Ovary (tissue), 9 donors: Measurements from ENCODE around the gene RPN2. TPM values are rescaled to one million over a fixed set of nuclear protein-coding genes. Genes with fewer than 3 reads are reported as not detected.

Source experiments
- DNase-seq, 5 donors: peaks; one replicate each; pipeline ENCODE4 v3.0.0-alpha.2; 2019 to 2020
- H3K27ac ChIP-seq, 2 donors: fragments of 200-600 bp; one replicate each; pipeline versions ENCODE4 v1.5.1 to v1.8.0; 2019 to 2022
- H3K27me3 ChIP-seq: fragments of 200-600 bp; one replicate; pipeline ENCODE4 v1.8.0; 2022
- H3K36me3 ChIP-seq: fragments of 200-600 bp; sonication (generic); one replicate; pipeline ENCODE4 v1.5.1; 2019
- H3K4me1 ChIP-seq: one replicate; pipeline ENCODE4 v1.8.1; 2013; ENCODE audit warnings: mild to moderate bottlenecking, moderate library complexity; ENCODE audit not compliant: insufficient read depth
- H3K4me3 ChIP-seq: fragments of 200-600 bp; sonication (generic); one replicate; pipeline ENCODE4 v1.5.1; 2017
- H3K9me3 ChIP-seq, 2 donors: fragments of 200-600 bp in 1 of 2; sonication (generic) in 1 of 2; one replicate each; pipeline versions ENCODE4 v1.5.1 to v1.8.1; 2013 to 2019; ENCODE audit warnings: mild to moderate bottlenecking in 1 of 2, moderate library complexity in 1 of 2
- EP300 ChIP-seq: sonication (generic); formaldehyde crosslinking; IDR thresholded peaks from one replicate; pipeline ENCODE4 v1.6.1; 2017; ENCODE audit warnings: antibody characterized with exemption
- POLR2A ChIP-seq: fragments of 450-650 bp; IDR thresholded peaks from one replicate; pipeline ENCODE4 v1.6.1; 2017; ENCODE audit warnings: antibody characterized with exemption, mild to moderate bottlenecking, moderate library complexity
- WGBS, 3 donors: extraction: QIAGEN DNeasy Blood & Tissue Kit in 1 of 3; methylation state at CpG; one replicate each; pipeline versions ENCODE4 v1.1.5 to v1.1.7; 2013 to 2017; 5-methylcytosine and 5-hydroxymethylcytosine counted together
- intact Hi-C, 4 donors: fragments of 100-400 bp; cut with DNase I; formaldehyde crosslinking; loops; one replicate each; pipeline versions ENCODE4 v1.11.0 to v1.15.1; 2022 to 2023
- polyA plus RNA-seq, 2 donors: library from polyadenylated mRNA; stranded (reverse); fragments of 200-250 nt in 1 of 2; fragments of 350-450 nt in 1 of 2; fragmentation: Illumina TruSeq in 1 of 2; extraction: RNeasy Lipid Tissue Mini Kit (QIAGEN cat#74804) in 1 of 2; gene quantifications; one replicate each; pipeline ENCODE4 v1.2.3, GENCODE V29; 2013 to 2014
- total RNA-seq, 7 donors: library from RNA; depleted of rRNA in 2 of 7; stranded (reverse); fragments of >200 nt in 2 of 7; fragmentation: NEBNext Ultra II Directional in 3 of 7; extraction: Animal tissue kit (Norgen Biotek cat#: 25700) in 3 of 7; gene quantifications; one replicate each; pipeline versions ENCODE4 v1.1.0 to v1.2.4, GENCODE V29; 2016 to 2023
- TF ChIP-seq, protein P1 (sequence below), 3 donors: fragments of 450-650 bp in 2 of 3; fragments of 200-600 bp in 1 of 3; IDR thresholded peaks; one replicate each; pipeline versions ENCODE4 v1.5.1 to v1.8.0; 2016 to 2022; ENCODE audit warnings: antibody characterized with exemption in 3 of 3, mild to moderate bottlenecking in 1 of 3
- donor health status: DM: no; HTN: no; CAD: no; lungs with moderate emphysema.
- donor health status: DM: no; HTN: no; CAD: no.
- donor health status: Bipolar disorder and iron deficiency.
- donor health status: DM: yes; HTN: yes; CAD: no.
- donor health status: DM: no; HTN: no; CAD: no.
- donor health status: DM: yes; HTN: yes; CAD: no.

RPN2 gene
- total and polyA plus RNA-seq, 9 donors: 58.3 to 213 (median 102) TPM

DNA sequence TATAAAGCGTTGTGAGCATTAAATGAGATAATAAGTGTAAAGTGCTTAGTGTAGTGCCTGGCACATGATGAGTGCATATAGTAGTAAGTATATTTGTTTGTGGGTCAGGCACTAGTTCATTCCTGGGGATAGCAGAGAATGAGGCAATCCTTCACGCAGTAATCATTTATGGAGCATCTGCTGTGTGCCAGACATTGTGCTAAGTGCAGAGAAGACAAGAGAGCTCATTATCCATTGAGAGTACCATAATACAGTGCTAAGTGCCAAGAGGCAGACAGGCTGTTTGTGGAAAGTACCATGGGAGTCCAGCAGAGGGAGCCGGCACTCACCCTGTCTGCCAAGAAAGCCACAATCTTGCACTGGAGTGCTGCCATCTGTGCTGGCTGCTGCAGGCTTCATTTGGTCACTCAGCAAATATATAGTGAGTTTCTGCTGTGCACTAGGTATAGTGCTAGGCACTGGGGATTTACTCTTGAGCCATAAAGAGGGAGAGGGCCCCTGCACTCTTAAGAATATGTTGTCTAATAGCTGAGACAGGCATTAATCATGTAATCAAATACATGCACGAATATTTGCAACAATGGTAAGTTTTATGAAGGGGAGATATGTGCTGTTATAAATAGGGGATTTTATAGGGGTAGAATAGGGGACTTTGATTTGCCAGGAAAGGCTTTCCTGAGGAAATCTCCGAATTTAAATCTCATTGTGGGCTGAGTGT lies 13.2 kb downstream of the RPN2 start:
- intact Hi-C loops: loop anchor here in 2 of 4 donors (5.0 to 10.0 kb wide), 2 partner anchors 193 to 205 kb away; no protein-coding TSS in a partner anchor
- H3K4me3 ChIP-seq: no peak overlapping the region
- H3K4me1 ChIP-seq: peaks cover 1% of the 10 kb centered on the region
- DNase-seq: peak; percentile 84 to 92 (median 90)
- 29 to 33% (median 33%) methylated on average over 5 of the region's 5 CpGs for WGBS, 3 donors
- H3K27me3 ChIP-seq: no peaks in the 10 kb centered on the region
- TF ChIP-seq, protein P1, sequence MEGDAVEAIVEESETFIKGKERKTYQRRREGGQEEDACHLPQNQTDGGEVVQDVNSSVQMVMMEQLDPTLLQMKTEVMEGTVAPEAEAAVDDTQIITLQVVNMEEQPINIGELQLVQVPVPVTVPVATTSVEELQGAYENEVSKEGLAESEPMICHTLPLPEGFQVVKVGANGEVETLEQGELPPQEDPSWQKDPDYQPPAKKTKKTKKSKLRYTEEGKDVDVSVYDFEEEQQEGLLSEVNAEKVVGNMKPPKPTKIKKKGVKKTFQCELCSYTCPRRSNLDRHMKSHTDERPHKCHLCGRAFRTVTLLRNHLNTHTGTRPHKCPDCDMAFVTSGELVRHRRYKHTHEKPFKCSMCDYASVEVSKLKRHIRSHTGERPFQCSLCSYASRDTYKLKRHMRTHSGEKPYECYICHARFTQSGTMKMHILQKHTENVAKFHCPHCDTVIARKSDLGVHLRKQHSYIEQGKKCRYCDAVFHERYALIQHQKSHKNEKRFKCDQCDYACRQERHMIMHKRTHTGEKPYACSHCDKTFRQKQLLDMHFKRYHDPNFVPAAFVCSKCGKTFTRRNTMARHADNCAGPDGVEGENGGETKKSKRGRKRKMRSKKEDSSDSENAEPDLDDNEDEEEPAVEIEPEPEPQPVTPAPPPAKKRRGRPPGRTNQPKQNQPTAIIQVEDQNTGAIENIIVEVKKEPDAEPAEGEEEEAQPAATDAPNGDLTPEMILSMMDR (IDR thresholded peaks at IDR 0.05): peak; percentile 79 to 90 (median 84)
- TF ChIP-seq POLR2A (no peak), EP300 (no peak)
- H3K9me3 ChIP-seq: no peaks in the 10 kb centered on the region
- no peak overlapping the region for H3K27ac ChIP-seq
- no peaks in the 10 kb centered on the region for H3K36me3 ChIP-seq

DNA sequence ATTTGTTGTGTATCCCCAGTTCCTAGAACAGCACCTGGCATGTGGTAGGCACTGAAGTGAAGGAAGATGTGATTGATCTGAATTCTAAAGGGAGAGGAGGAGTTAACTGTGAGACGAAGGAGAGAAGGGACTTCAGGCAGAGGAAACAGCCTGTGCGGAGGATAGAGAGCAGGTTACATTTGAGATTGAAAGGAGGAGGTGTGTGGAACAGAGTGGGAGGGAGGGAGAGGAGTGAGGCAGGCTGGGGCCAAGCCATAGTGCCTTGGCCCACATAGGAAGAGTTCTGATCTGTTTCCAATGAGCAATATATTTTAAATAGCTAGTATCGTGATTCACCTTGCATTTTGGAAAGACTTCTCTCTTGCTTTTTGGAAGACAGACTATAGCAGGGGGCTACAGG lies 14.1 kb downstream of the RPN2 start:
- Histone ChIP-seq H3K27me3 (no peaks in the 10 kb centered on the region), H3K9me3 (no peaks in the 10 kb centered on the region), H3K4me1 (peaks cover 1% of the 10 kb centered on the region), H3K36me3 (no peaks in the 10 kb centered on the region), H3K4me3 (no peak overlapping the region), H3K27ac (no peak overlapping the region)
- WGBS, 3 donors: 84 to 90% (median 87%) methylated on average over 3 of the region's 3 CpGs
- TF ChIP-seq, protein P1 (IDR thresholded peaks at IDR 0.05): no peak
- TF ChIP-seq EP300 (no peak), POLR2A (no peak)
- no peak for DNase-seq
- intact Hi-C loops: loop anchor here in 2 of 4 donors (5.0 to 10.0 kb wide), 2 partner anchors 192 to 204 kb away; no protein-coding TSS in a partner anchor

DNA sequence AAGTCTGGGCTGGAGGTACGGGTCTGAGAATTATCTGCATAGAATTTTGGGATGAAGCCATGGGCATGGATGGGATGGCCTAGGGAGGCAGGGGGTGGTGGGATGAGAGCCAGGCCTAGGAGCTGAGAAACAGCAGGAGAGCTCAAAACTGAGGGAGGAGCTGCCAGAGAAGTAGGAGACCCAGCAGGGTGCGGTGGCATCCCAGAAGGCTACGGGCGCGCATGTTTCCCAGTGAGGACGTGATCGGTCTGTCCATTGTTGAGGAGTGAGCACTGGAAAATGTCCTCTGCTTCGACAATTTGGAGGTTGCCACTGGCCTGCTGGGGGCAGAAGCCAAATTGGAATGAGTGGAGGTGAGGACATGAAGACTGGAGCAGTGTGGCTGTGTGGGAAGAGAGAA lies 14.7 kb downstream of the RPN2 start:
- no peaks in the 10 kb centered on the region for H3K9me3 ChIP-seq
- no peak for DNase-seq
- no peak overlapping the region for H3K4me3 ChIP-seq
- no peak overlapping the region for H3K27ac ChIP-seq
- H3K4me1 ChIP-seq: peaks cover 1% of the 10 kb centered on the region
- whole genome bisulfite sequencing, 3 donors: 88 to 92% (median 92%) methylated on average over 8 of the region's 8 CpGs
- TF ChIP-seq, protein P1 (IDR thresholded peaks at IDR 0.05): no peak
- TF ChIP-seq POLR2A (no peak), EP300 (no peak)
- intact Hi-C loops: loop anchor here in 2 of 4 donors (5.0 to 10.0 kb wide), 2 partner anchors 191 to 203 kb away; no protein-coding TSS in a partner anchor
- no peaks in the 10 kb centered on the region for H3K36me3 ChIP-seq
- no peaks in the 10 kb centered on the region for H3K27me3 ChIP-seq

DNA sequence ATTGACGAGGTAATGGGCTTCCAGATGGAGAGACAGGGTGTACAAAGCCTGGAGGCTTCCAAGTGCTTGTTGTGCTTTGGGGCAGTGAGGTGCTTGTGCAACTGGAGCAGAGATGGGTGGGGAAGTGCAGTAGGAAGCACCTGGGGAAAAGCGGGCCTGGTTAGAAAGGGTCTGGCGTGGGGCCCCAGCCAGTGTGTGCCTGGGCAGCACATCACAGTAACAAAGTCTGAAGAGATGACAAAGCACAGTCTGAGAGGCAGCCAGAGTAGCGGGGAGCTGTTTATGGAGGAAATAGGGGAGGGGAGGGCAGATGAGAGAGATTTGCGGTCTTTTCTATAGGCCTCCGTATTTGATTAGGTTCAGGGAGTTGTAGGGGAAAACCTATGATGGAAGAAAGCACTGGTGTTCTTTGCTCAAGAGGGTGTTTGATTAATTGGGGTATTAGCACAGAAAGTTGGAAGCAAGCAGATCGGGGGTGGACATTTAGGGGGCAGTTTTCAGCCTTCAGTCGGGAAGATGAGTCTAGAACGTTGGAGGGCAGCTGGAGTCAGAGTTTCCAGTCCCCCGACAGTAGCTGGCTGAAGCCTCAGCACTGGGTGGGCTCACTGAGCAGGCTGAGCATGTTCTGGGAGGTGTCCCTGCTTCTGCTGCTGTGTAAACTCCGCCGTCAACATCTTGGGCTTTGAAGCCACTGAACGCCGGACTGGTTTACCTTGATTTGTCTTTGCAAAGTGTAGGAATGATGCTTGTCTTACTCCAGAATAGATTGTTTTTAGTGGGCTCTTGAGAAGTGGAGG lies 15.7 kb downstream of the RPN2 start:
- no peak overlapping the region for H3K27ac ChIP-seq
- no peak for TF ChIP-seq EP300
- TF ChIP-seq, protein P1 (IDR thresholded peaks at IDR 0.05): no peak
- TF ChIP-seq POLR2A: no peak
- H3K4me1 ChIP-seq: peaks cover 1% of the 10 kb centered on the region
- 67 to 74% (median 67%) methylated on average over 14 of the region's 14 CpGs for WGBS, 3 donors
- no peaks in the 10 kb centered on the region for H3K36me3 ChIP-seq
- no peak for DNase-seq
- no peaks in the 10 kb centered on the region for H3K9me3 ChIP-seq
- no peaks in the 10 kb centered on the region for H3K27me3 ChIP-seq
- intact Hi-C loops: loop anchor here in 2 of 4 donors (5.0 to 10.0 kb wide), 3 partner anchors 190 to 337 kb away; no protein-coding TSS in a partner anchor
- no peak overlapping the region for H3K4me3 ChIP-seq
